Adrenal gland (tissue), 12 donors: ENCODE results near the gene CLEC16A. TPM values are rescaled to one million over a fixed set of nuclear protein-coding genes. Genes with fewer than 3 reads are reported as not detected.

ENCODE experiments used
- DNase-seq, 7 donors: peaks; one replicate each; pipeline ENCODE4 v3.0.0-alpha.2; 2019 to 2020
- H3K27ac ChIP-seq, 5 donors: fragments of 200-600 bp; sonication (generic) in 4 of 5; 1 replicate in 3 of 5; 2 replicates in 2 of 5; pipeline versions ENCODE4 v1.5.1 to v1.8.0; 2016 to 2020; ENCODE audit warnings: mild to moderate bottlenecking in 1 of 5
- H3K27me3 ChIP-seq: fragments of 200-600 bp; 2 replicates; pipeline ENCODE4 v1.8.0; 2021
- H3K36me3 ChIP-seq, 2 donors: fragments of 200-600 bp; replicated peaks in 1 of 2; 1 replicate in 1 of 2; 2 replicates in 1 of 2; pipeline versions ENCODE4 v1.5.1 to v1.8.0; 2018 to 2022
- H3K4me1 ChIP-seq, 2 donors: fragments of 200-600 bp; replicated peaks in 1 of 2; 1 replicate in 1 of 2; 2 replicates in 1 of 2; pipeline versions ENCODE4 v1.5.1 to v1.8.0; 2018 to 2021
- H3K4me3 ChIP-seq, 4 donors: fragments of 200-600 bp; sonication (generic) in 3 of 4; one replicate each; pipeline ENCODE4 v1.5.1; 2016 to 2018
- H3K9me3 ChIP-seq, 3 donors: fragments of 200-600 bp; sonication (generic) in 1 of 3; replicated peaks in 1 of 3; 1 replicate in 2 of 3; 2 replicates in 1 of 3; pipeline versions ENCODE4 v1.5.1 to v1.8.0; 2016 to 2021
- CTCF ChIP-seq, 6 experiments: fragments of 450-650 bp in 4 of 6; fragments of 200-600 bp in 2 of 6; sonication (generic) in 1 of 6; IDR thresholded peaks; 1 replicate in 5 of 6; 2 replicates in 1 of 6; pipeline versions ENCODE4 v1.5.1 to v1.8.0; 2016 to 2021; ENCODE audit warnings: antibody characterized with exemption in 6 of 6, mild to moderate bottlenecking in 2 of 6, moderate library complexity in 1 of 6
- POLR2A ChIP-seq, 2 donors: fragments of 450-650 bp; IDR thresholded peaks; one replicate each; pipeline ENCODE4 v1.6.1; 2017; ENCODE audit warnings: antibody characterized with exemption in 2 of 2, mild to moderate bottlenecking in 2 of 2, moderate library complexity in 1 of 2
- WGBS, 4 donors: extraction: QIAGEN DNeasy Blood & Tissue Kit in 2 of 4; methylation state at CpG; one replicate each; pipeline versions ENCODE4 v1.1.5 to v1.1.7; 2013 to 2017; 5-methylcytosine and 5-hydroxymethylcytosine counted together
- intact Hi-C, 2 donors: fragments of 100-400 bp; cut with DNase I; formaldehyde crosslinking; loops; one replicate each; pipeline versions ENCODE4 v1.14.1 to v1.15.0; 2022 to 2023
- polyA plus RNA-seq, 3 donors: library from polyadenylated mRNA; stranded (reverse); fragments of 200-250 nt in 2 of 3; fragments of 350-450 nt in 1 of 3; fragmentation: Illumina TruSeq in 1 of 3; extraction: RNeasy Lipid Tissue Mini Kit (QIAGEN cat#74804) in 1 of 3; gene quantifications; one replicate each; pipeline ENCODE4 v1.2.3, GENCODE V29; 2013 to 2014
- total RNA-seq, 9 donors: library from RNA; depleted of rRNA in 4 of 9; stranded (reverse); fragments of >200 nt in 4 of 9; fragments of 120-200 nt in 1 of 9; fragmentation: NEBNext Ultra II Directional in 1 of 9; extraction: Animal tissue kit (Norgen Biotek cat#: 25700) in 1 of 9; gene quantifications; one replicate each; pipeline versions ENCODE4 v1.1.0 to v1.2.4, GENCODE V29; 2013 to 2023
- donor health status: healthy with polysubstance abuse.
- donor health status: Bipolar disorder and iron deficiency.
- donor health status: DM: yes; HTN: yes; CAD: no.
- donor health status: DM: no; HTN: no; CAD: no.
- donor health status: DM: no; HTN: no; CAD: no.
- donor health status: DM: yes; HTN: yes; CAD: no.

CLEC16A gene
- total and polyA plus RNA-seq, 12 donors, result 14.0 to 37.2 (median 27.6) TPM

DNA sequence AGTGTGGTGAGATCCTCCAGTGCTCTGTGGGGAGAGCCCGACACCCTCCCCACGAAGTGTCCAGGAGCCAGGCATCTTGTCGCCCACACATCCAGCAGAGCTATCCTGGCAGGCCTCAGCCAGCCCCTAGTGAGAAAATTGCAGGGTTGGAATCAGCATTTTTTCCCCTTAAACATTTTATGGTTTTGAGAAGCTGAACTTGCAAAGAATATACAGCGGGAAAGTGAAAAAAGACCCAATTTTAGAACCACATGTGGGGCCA, 227.0 kb downstream of the CLEC16A start:
- H3K27me3 ChIP-seq, result no peaks in the 10 kb centered on the region
- intact Hi-C loops, result no loop called here
- 94 to 97% (median 96%) methylated on average over 4 of the region's 4 CpGs for WGBS, 4 donors
- no peak overlapping the region for H3K27ac ChIP-seq
- H3K36me3 ChIP-seq, result peaks cover 0 to 6% of the 10 kb centered on the region in 2 donors
- H3K9me3 ChIP-seq, result no peaks in the 10 kb centered on the region
- no peak overlapping the region for H3K4me3 ChIP-seq
- DNase-seq, result no peak
- TF ChIP-seq CTCF (IDR thresholded peaks at IDR 0.05) (no peak), POLR2A (IDR thresholded peaks at IDR 0.05) (no peak)
- peaks cover 0 to 4% of the 10 kb centered on the region in 2 donors for H3K4me1 ChIP-seq

GRCh38 chr16:11171757-11172299, 227.5 kb downstream of the CLEC16A start:
- no peaks in the 10 kb centered on the region for H3K27me3 ChIP-seq
- intact Hi-C loops, result no loop called here
- 79 to 100% (median 97%) methylated on average over 3 of the region's 3 CpGs for WGBS, 4 donors
- H3K4me3 ChIP-seq, result no peak overlapping the region
- H3K4me1 ChIP-seq, result peaks cover 0 to 4% of the 10 kb centered on the region in 2 donors
- peaks cover 0 to 6% of the 10 kb centered on the region in 2 donors for H3K36me3 ChIP-seq
- TF ChIP-seq POLR2A (IDR thresholded peaks at IDR 0.05) (no peak), CTCF (IDR thresholded peaks at IDR 0.05) (no peak)
- H3K27ac ChIP-seq, result no peak overlapping the region
- no peaks in the 10 kb centered on the region for H3K9me3 ChIP-seq
- DNase-seq, result no peak

DNA sequence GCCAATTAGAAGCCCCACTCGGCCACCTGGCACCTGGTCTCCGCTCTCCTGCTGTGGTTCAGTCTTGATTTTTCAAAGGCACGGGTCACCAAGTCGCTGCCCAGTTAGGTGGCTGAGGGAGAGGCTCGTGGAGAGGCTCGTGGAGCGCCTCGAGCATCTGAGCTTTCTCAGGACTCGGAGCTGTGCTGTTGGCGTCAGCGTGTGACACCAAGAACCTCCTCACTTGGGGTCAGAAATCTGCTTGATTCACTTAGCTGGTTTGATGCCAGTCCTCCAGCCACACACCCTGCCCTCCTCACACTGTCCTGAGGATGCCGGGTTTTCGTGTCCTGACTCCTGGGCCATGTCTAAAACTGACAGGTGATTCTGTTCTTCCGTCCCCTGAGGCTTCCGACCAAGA, 229.1 kb downstream of the CLEC16A start:
- intact Hi-C loops, result no loop called here
- no peak overlapping the region for H3K27ac ChIP-seq
- no peaks in the 10 kb centered on the region for H3K9me3 ChIP-seq
- no peak overlapping the region for H3K4me3 ChIP-seq
- 95 to 97% (median 96%) methylated on average over 10 to 15 of the region's 15 CpGs for WGBS, 4 donors
- no peak for TF ChIP-seq POLR2A (IDR thresholded peaks at IDR 0.05)
- no peak for TF ChIP-seq CTCF (IDR thresholded peaks at IDR 0.05)
- DNase-seq, result no peak
- peaks cover 0 to 3% of the 10 kb centered on the region in 2 donors for H3K36me3 ChIP-seq
- no peaks in the 10 kb centered on the region for H3K27me3 ChIP-seq
- H3K4me1 ChIP-seq, result peaks cover 0 to 4% of the 10 kb centered on the region in 2 donors

- TF ChIP-seq POLR2A (IDR thresholded peaks at IDR 0.05), result no peak
- TF ChIP-seq CTCF (IDR thresholded peaks at IDR 0.05), result no peak
- no peaks in the 10 kb centered on the region for H3K4me1 ChIP-seq
- no peak overlapping the region for H3K27ac ChIP-seq
- no peaks in the 10 kb centered on the region for H3K9me3 ChIP-seq
- intact Hi-C loops, result no loop called here
- H3K27me3 ChIP-seq, result no peaks in the 10 kb centered on the region
- DNase-seq, result no peak
- no peaks in the 10 kb centered on the region for H3K36me3 ChIP-seq
- no peak overlapping the region for H3K4me3 ChIP-seq
- WGBS, 4 donors, result 96 to 97% (median 97%) methylated on average over 20 to 26 of the region's 26 CpGs
Observed at GRCh38 chr16:11174141-11174540, 229.8 kb downstream of the CLEC16A start.
